IgD-negative memory B cell (primary cell): ENCODE results near the gene POLR3A. TPM values are rescaled to one million over a fixed set of nuclear protein-coding genes. Genes with fewer than 3 reads are reported as not detected.

Source experiments
- H3K27ac Mint-ChIP-seq, 3 donors: one replicate each; pipeline ENCODE4 v1.8.0; 2020 to 2022; ENCODE audit warnings: mild to moderate bottlenecking in 3 of 3, mixed read lengths in 3 of 3, moderate library complexity in 1 of 3
- H3K27me3 Mint-ChIP-seq: one replicate; pipeline ENCODE4 v1.8.0; 2021; ENCODE audit warnings: mixed read lengths
- H3K36me3 Mint-ChIP-seq: one replicate; pipeline ENCODE4 v1.8.0; 2020; ENCODE audit warnings: mild to moderate bottlenecking, mixed read lengths
- H3K4me1 Mint-ChIP-seq, 3 donors: one replicate each; pipeline ENCODE4 v1.8.0; 2020 to 2022; ENCODE audit warnings: mixed read lengths in 3 of 3, mild to moderate bottlenecking in 1 of 3
- H3K4me3 Mint-ChIP-seq, 4 donors: one replicate each; pipeline ENCODE4 v1.8.0; 2020 to 2022; ENCODE audit warnings: mild to moderate bottlenecking in 4 of 4, mixed read lengths in 4 of 4, moderate library complexity in 3 of 4
- H3K9me3 Mint-ChIP-seq, 3 donors: one replicate each; pipeline ENCODE4 v1.8.0; 2020 to 2021; ENCODE audit warnings: mixed read lengths in 3 of 3, mild to moderate bottlenecking in 1 of 3
- polyA plus RNA-seq: library from polyadenylated mRNA; unstranded; fragments of 300-500 nt; fragmentation: Illumina TruSeq; gene quantifications from one replicate; pipeline ENCODE4 v1.2.3, GENCODE V29; 2021

Gene POLR3A
- polyA plus RNA-seq, 1 donor from 2014 or later = 6.5 TPM

DNA sequence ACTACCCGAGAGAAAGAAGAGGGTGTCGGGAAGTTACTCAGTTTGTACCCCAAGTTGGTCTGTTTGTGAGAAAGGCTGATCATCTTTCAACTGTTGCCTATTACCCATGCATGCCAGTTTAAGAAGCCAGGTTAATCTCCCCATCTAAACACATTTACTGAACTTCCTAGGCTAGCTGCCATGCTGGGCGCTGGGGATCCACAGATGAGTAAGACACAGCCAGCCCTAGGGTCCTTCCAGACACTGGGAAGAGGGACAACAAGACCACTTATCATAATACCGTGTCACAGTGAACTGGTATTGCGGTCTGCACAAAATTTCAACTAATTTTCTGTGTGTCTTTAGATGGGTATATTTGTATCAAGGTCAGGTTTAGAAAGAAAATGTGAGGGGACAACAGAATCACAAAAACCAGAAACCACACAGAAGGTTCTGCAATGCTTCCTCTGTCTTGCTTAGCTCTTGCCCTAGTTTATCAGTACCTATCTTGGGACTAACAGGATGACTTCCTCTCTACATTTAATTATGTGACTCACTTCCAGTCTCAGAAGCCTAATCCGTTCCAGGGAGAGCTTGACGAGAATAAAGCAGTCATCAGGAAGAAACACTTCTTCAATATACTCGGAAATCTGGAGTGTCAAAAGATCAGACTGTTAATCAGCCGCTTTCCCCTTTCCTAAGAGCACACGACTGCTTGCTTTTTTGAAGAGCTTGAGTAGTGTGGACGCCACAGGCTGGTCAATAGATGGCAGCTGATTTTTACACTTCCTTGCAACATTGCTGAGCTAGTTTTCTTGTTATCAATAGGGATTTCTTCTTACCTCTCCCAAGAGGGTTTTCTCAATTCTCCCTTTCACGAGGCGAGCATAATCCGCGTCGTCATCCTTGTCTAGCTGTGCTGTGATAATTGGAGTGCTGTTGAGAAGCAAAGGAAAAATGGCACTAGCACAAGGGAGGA lies 45.7 kb downstream of the POLR3A start:
- Mint-ChIP-seq H3K4me1 (no peaks in the 10 kb centered on the region), H3K36me3 (peaks cover 10% of the 10 kb centered on the region), H3K27ac (no peak overlapping the region), H3K9me3 (no peaks in the 10 kb centered on the region), H3K27me3 (no peaks in the 10 kb centered on the region), H3K4me3 (no peak overlapping the region)

DNA sequence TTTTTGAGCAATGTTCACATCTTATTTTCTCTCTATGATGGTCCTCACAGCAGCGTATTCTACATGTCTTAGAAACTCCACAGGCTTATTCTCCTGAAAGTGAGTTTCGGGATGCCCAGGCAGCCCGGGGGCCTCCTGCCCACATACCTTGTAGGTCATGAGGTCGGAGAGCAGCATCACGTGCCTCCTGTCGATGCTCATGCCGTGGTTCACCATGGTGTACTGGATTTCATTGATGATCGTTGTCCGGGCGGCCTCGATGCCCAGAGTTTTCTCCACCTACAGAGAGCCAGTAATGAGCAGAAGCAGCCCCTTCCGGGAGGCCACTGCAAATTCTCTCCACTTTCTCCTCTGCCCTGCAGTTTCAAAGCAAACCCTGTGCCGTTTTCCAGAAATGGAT lies 48.0 kb downstream of the POLR3A start:
- H3K27me3 Mint-ChIP-seq = no peaks in the 10 kb centered on the region
- H3K27ac Mint-ChIP-seq = no peak overlapping the region
- peaks cover 15% of the 10 kb centered on the region for H3K36me3 Mint-ChIP-seq
- no peaks in the 10 kb centered on the region for H3K9me3 Mint-ChIP-seq
- H3K4me1 Mint-ChIP-seq = no peaks in the 10 kb centered on the region
- H3K4me3 Mint-ChIP-seq = no peak overlapping the region

DNA sequence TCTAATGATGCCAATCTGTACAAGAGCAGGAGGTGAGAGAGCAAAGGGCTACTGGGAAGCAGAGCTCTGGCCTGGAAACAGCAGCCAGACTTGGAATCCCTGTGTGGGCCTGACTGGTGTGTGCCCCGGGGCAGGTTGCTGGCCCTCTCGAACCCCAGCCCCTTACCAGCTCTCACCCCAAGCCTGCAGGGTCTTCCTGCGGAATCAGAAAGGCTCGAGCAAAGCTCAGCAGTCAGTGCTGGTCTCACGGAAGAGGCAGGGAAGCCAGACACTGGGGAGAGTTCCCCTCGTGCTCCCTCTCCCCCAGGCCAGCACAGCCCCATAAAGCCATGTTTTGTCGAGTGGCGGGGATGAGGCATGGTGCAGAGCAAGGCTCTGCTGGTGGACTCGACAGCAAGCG lies 50.1 kb downstream of the POLR3A start:
- no peak overlapping the region for H3K27ac Mint-ChIP-seq
- peaks cover 12% of the 10 kb centered on the region for H3K36me3 Mint-ChIP-seq
- H3K4me1 Mint-ChIP-seq = no peaks in the 10 kb centered on the region
- H3K4me3 Mint-ChIP-seq = no peak overlapping the region
- H3K27me3 Mint-ChIP-seq = no peaks in the 10 kb centered on the region
- H3K9me3 Mint-ChIP-seq = no peaks in the 10 kb centered on the region

DNA sequence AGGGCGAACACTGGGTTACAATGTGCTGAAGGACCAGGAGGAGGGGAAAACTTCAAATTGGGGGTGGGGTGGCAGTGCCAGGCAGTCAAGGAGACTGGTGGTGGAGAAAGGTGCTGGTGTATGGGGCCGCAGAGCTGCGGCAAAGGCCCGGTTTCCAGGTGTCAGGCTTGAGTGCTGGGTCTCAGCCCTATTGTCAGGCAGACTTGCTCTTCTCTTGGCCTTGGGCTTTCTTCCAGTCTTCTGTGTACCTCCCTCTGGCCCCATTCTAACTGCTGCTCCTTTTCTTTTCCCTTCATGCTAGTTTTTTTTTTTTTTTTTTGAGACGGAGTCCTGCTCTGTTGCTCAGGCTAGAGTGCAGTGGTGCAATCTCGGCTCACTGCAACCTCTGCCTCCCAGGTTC lies 51.0 kb downstream of the POLR3A start:
- no peaks in the 10 kb centered on the region for H3K9me3 Mint-ChIP-seq
- no peak overlapping the region for H3K27ac Mint-ChIP-seq
- H3K36me3 Mint-ChIP-seq = peaks cover 12% of the 10 kb centered on the region
- no peak overlapping the region for H3K4me3 Mint-ChIP-seq
- no peaks in the 10 kb centered on the region for H3K4me1 Mint-ChIP-seq
- H3K27me3 Mint-ChIP-seq = no peaks in the 10 kb centered on the region

DNA sequence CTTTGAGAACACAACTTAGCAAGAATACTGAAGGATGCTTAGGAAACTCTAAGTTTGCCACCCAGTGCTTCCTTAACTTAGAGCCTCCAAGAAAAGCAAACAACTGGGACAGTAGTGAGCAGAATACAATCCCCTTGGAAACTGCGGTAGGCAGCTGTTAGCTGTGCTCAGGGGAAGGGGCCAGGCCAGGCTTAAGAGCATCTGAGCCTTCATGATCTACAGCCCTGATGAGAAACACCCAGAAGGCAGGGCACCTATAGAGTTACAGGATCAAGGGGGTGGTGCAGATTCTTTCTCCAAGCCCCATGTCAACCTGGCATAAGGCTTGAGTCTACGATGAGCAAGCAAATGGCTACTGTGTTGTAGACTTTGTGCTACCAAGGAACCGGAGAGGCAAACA lies 51.4 kb downstream of the POLR3A start:
- Mint-ChIP-seq H3K27me3 (no peaks in the 10 kb centered on the region), H3K27ac (no peak overlapping the region), H3K36me3 (peaks cover 12% of the 10 kb centered on the region), H3K4me1 (no peaks in the 10 kb centered on the region), H3K4me3 (no peak overlapping the region), H3K9me3 (no peaks in the 10 kb centered on the region)

DNA sequence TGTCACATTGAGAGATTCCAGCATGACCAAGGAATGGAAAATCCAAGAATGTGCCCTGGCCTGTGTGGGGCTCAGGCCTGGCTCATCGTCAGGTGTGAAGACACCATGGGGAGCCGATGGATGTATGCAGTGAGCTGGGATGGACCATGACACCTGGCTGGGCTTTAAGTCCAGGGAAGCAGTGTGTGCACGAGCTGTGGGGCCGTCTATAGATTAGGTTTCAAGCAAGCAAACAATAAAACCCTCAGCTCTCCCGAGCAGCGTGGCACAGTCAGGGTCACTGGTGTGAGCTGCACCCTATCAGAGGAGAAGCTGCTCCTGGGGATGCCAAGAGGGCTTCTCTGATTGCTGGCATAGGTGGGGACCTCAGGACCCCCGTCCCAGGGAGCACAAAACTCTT lies 52.3 kb downstream of the POLR3A start:
- Mint-ChIP-seq H3K4me3 (no peak overlapping the region), H3K4me1 (no peaks in the 10 kb centered on the region), H3K36me3 (peaks cover 12% of the 10 kb centered on the region), H3K27me3 (no peaks in the 10 kb centered on the region), H3K9me3 (no peaks in the 10 kb centered on the region), H3K27ac (no peak overlapping the region)

DNA sequence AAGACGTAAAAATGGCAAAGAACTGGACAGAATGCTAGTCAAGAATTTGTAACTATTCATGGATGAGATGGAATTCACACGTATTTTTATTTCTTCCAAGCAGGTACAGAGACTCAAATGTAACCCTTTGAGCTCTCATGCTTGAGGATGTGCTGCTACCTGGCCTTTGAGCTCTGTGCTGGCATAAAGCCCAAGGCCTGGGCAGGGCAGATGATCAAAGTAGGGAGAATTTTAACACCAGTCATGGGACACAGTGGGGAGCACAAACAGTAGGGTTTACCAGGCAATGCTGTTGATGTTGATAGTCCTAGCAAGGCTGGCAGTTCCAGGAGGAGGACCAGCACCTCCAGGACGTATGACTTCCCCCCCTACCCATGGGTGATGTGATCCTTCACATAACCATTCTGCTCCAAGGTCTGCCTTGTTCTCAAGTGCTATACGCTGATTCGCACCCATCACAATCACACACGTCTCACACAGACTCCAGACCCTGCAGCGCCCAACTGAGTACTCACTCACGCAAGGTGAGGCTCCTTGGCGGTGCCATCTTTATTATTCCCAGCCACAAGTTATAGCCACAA lies 54.1 kb downstream of the POLR3A start:
- no peak overlapping the region for H3K4me3 Mint-ChIP-seq
- H3K27me3 Mint-ChIP-seq = no peaks in the 10 kb centered on the region
- H3K4me1 Mint-ChIP-seq = peaks cover 0 to 5% (median 4%) of the 10 kb centered on the region in 3 donors
- H3K9me3 Mint-ChIP-seq = no peaks in the 10 kb centered on the region
- no peak overlapping the region for H3K27ac Mint-ChIP-seq
- peaks cover 7% of the 10 kb centered on the region for H3K36me3 Mint-ChIP-seq

DNA sequence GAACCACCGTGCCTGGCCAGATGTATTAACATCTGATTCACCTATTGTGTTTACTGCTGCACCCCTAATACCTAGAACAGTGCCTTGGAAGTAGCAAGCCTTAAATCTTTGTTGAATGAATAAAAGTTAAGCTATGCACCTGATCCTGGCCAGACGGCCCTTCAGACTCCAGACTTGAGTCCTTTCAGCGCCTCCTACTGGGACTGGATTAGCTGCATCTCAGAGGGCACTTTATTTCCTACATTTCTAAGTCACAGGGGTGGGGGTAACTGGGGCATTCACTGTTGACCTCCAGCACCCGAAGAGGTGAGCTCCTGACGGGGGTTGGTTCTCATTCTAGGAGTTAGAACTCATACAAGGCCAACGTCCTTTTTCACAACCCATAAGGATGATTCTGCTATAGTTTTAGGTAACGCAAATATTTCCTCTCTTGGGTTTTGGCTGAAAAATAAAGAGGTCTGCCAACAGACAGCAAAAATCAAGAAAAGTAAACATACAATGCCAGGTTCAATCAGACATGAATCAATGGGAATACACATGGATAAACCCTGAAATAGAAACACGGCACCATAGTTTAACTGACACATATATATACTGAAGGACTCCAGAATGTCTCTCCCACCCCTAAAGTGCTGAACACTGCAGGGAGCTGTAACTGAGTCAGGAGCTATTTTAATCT lies 54.8 kb downstream of the POLR3A start:
- H3K27me3 Mint-ChIP-seq = no peaks in the 10 kb centered on the region
- peaks cover 5% of the 10 kb centered on the region for H3K36me3 Mint-ChIP-seq
- no peak overlapping the region for H3K27ac Mint-ChIP-seq
- no peaks in the 10 kb centered on the region for H3K9me3 Mint-ChIP-seq
- H3K4me1 Mint-ChIP-seq = peaks cover 0 to 5% (median 4%) of the 10 kb centered on the region in 3 donors
- no peak overlapping the region for H3K4me3 Mint-ChIP-seq

DNA sequence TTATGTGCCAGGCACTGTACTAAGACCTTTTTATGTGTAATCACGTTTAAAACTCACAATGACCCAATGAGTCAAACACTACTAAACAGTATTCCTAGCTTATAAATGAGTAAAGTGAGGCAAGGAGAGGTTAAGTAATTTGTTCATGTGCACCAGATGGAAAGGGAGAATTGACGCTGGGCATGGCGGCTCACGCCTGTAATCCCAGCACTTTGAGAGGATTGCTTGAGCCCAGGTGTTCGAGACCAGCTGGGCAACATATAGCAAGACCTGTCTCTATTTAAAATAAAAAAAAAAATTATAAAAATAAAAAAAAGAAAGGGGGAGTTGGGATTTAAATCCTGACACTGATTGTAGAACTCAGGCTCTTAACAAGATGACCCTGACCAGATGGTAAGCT lies 56.0 kb downstream of the POLR3A start:
- Mint-ChIP-seq H3K36me3 (peaks cover 5% of the 10 kb centered on the region), H3K27ac (no peak overlapping the region), H3K4me1 (peaks cover 0 to 5% (median 4%) of the 10 kb centered on the region in 3 donors), H3K9me3 (no peaks in the 10 kb centered on the region), H3K4me3 (no peak overlapping the region), H3K27me3 (no peaks in the 10 kb centered on the region)

DNA sequence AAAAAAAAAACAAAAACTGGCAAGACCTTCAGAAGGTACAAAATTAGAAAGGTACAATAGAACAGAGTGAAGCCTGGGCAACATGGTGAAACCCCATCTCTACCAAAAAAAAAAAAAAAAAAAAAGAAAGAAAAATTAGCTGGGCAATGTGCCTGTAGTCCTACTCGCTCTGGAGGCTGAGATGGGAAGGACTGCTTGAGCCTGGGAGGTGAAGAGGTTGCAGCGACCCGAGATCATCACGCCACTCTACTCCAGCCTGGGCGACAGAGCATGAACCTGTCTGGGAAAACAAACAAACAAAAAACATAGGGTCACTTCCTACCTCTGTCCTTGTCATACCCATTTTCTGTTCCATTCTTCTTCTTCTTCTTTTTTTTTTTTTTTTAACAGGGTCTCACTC lies 57.2 kb downstream of the POLR3A start:
- Mint-ChIP-seq H3K36me3 (peaks cover 1% of the 10 kb centered on the region), H3K4me3 (no peak overlapping the region), H3K9me3 (no peaks in the 10 kb centered on the region), H3K27me3 (no peaks in the 10 kb centered on the region), H3K27ac (no peak overlapping the region), H3K4me1 (peaks cover 0 to 5% (median 4%) of the 10 kb centered on the region in 3 donors)

DNA sequence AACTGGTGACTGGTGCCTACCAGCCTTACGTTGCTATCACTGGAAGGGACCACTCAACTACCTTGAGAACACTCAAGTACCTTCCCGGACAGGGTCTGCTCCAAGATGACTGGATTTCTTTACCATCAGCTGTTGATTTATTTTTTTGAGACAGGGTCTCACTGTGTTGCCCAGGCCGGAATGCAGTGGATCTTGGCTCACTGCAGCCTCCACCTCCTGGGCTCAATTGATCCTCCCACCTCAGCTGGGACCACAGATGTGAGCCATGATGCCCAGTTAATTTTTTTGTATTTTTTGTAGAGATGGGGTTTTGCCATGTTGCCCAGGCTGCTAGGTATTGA lies 57.5 kb downstream of the POLR3A start:
- H3K9me3 Mint-ChIP-seq = no peaks in the 10 kb centered on the region
- H3K4me3 Mint-ChIP-seq = no peak overlapping the region
- H3K27ac Mint-ChIP-seq = peak overlapping the region in 1 of 3 donors; percentile 63
- H3K36me3 Mint-ChIP-seq = no peaks in the 10 kb centered on the region
- peaks cover 0 to 5% (median 4%) of the 10 kb centered on the region in 3 donors for H3K4me1 Mint-ChIP-seq
- no peaks in the 10 kb centered on the region for H3K27me3 Mint-ChIP-seq

DNA sequence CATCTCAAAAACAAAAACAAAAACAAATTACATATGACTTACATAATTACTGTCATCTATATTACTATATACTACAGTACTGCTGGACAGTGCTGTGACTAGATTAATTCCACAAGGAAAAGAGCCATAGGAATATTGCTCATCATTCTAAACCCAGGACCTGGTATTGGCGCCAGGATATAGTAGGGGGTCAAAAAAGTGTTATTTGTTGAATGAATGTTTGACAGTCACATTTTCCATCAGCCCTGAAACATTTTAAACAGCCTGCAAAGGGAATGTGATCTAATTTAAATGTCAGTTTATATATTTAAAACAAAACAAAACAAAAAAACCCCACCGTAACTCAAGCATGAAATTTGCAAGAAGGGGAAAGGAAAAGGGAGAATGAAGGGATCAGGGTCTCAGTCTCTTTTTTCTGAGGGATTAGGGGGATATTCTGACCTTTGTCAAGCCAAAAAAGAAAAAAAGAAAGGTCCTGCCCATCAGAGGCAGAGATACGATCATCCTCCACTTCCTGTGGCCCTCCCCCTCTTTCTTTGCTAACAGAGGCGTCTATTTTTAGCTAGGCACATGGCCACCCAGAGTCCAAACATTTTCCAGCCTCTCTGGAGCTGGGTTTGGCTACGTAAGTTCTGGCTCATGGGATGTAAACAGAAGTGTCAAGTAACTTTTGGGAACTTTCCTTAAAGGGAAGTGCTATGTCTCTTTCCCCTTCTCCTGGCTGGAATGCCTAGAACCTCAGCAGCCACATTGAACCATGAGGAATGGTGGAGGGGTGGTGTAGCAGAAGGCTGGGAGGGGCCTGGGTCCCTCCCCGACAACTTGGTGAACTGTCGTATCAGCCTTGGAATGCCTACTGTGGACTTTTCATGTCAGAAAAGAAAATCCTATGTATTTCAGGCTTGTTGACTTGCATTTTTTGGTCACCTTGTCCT lies 58.2 kb downstream of the POLR3A start:
- no peak overlapping the region for H3K4me3 Mint-ChIP-seq
- H3K27ac Mint-ChIP-seq = no peak overlapping the region
- peaks cover 0 to 5% (median 4%) of the 10 kb centered on the region in 3 donors for H3K4me1 Mint-ChIP-seq
- H3K27me3 Mint-ChIP-seq = no peaks in the 10 kb centered on the region
- no peaks in the 10 kb centered on the region for H3K9me3 Mint-ChIP-seq
- no peaks in the 10 kb centered on the region for H3K36me3 Mint-ChIP-seq

DNA sequence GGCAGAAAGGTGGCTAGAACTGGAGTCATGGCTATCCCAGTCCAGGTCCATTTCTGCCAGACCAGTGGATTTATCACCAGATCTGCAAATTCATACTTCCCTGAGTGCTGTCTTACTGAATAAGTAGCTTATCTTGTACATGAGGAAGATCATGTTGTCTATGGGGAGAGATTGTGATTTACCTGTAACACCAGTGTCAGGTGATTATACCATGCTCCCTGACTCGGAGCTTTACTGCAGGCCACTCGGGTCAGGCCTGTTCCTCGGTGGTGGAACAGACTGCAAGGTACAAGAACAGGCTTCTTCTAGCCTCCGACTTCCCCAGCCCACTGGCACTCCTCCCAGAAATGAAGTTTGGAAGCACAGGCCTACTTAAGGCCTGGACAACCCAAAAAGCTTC lies 60.2 kb downstream of the POLR3A start:
- Mint-ChIP-seq H3K27me3 (peaks cover under 1% of the 10 kb centered on the region), H3K4me1 (peaks cover 0 to 5% (median 4%) of the 10 kb centered on the region in 3 donors), H3K9me3 (peaks cover 1 to 8% (median 3%) of the 10 kb centered on the region in 3 donors), H3K27ac (no peak overlapping the region), H3K4me3 (no peak overlapping the region), H3K36me3 (no peaks in the 10 kb centered on the region)

DNA sequence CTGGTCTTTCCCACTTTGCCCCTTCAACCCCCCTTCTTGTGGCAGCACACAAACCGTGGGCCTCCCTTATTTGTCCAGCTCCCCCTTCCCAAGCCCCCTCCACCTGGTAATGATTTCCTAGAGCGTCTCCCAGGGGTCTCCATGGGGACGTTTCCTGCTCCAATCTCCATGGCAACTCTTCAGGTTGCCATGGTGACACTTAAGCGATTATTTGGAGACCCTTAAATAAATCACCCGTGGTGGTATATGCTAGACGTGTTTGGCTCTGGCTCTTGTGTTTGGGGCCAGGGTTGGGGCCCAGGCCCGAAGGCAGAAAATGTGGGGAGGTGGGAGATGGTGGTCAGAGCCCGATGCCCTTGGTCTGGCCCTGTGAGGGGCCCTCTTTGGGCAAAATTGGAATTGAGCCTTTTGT lies 61.7 kb downstream of the POLR3A start:
- H3K4me3 Mint-ChIP-seq = no peak overlapping the region
- peaks cover 3 to 11% (median 5%) of the 10 kb centered on the region in 3 donors for H3K9me3 Mint-ChIP-seq
- no peak overlapping the region for H3K27ac Mint-ChIP-seq
- peaks cover 1% of the 10 kb centered on the region for H3K27me3 Mint-ChIP-seq
- peaks cover 0 to 5% (median 4%) of the 10 kb centered on the region in 3 donors for H3K4me1 Mint-ChIP-seq
- H3K36me3 Mint-ChIP-seq = no peaks in the 10 kb centered on the region
